HG02852 (cell line): ENCODE measurements around the gene KLHDC7B.

Experiments
- ATAC-seq: cut with Tn5 transposase; IDR thresholded peaks from one replicate; pipeline ENCODE4 v1.9.1; 2021; ENCODE audit warnings: mild to moderate bottlenecking, moderate library complexity; ENCODE audit not compliant: unreplicated experiment

Gene KLHDC7B

DNA sequence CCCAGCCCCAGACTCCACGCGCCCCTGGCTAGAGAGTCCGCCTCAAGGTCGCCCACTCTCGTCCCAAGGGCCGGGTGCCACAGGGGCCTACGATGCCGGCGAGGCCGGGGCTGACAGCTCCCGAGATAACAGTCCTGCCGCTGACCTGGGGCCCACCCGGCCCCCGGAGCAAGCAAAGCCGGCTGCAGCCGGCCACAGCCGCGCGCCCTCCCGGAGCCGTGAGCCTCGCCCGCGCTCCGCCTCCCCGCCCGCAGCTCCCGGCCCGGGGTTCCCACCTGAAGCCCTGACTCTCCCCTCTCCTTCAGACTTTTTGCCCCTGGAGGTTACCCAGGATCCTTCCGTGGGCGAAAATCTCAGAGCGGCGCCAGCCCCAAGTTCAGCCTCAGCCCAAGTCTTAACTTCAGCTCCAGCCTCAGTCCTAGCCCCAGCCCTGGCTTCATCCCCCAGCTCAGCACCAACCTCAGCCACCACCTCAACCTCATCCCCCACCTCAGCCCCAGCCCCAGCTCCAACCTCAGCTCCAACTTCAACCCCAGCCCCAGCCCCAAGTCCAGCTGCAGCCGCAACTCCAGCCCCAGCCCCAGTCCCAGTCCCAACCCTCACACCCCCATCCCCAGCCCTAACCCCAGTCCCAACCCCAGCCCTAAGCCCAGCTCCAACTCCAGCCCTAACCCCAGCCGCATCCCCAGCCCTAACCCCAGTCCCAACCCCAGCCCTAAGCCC is 1.7 kb downstream of the KLHDC7B start:
- no peak for ATAC-seq

DNA sequence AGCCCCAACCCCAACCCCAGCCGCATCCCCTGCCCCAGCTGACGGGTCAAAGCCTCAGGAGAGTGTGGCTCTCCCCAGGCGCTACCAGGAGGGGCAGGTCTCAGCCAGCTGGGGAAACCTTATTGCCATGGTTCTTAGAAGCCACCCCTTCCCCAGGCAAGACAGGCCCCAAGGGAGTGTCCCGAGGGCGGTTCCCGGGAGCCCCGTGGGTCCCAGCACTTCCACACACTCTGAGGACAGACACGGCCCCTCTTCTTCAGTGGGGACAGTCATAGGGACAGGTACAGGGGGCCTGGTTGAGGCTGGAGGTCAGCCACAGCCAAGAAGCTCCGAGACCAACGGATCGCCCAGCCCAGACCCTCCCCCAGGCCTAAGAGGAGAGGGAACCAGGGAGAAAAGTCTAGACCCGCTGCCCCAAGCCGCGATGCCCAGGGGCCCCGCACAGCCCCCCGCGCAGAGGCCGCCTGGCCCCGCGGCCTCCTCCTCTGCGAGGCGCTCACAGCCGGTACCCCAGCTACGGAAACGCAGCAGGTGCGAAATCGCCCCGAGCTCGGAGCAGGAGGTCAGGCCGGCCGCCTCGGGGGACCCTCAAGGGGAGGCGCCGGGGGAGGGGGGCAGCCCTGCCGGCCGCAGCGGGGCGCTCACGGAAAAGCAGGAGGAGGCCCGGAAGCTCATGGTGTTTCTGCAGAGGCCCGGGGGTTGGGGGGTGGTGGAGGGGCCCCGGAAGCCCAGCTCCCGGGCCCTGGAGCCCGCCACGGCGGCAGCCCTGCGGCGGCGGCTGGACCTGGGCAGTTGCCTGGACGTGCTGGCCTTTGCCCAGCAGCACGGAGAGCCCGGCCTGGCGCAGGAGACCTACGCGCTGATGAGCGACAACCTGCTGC is 2.6 kb downstream of the KLHDC7B start:
- no peak for ATAC-seq

DNA sequence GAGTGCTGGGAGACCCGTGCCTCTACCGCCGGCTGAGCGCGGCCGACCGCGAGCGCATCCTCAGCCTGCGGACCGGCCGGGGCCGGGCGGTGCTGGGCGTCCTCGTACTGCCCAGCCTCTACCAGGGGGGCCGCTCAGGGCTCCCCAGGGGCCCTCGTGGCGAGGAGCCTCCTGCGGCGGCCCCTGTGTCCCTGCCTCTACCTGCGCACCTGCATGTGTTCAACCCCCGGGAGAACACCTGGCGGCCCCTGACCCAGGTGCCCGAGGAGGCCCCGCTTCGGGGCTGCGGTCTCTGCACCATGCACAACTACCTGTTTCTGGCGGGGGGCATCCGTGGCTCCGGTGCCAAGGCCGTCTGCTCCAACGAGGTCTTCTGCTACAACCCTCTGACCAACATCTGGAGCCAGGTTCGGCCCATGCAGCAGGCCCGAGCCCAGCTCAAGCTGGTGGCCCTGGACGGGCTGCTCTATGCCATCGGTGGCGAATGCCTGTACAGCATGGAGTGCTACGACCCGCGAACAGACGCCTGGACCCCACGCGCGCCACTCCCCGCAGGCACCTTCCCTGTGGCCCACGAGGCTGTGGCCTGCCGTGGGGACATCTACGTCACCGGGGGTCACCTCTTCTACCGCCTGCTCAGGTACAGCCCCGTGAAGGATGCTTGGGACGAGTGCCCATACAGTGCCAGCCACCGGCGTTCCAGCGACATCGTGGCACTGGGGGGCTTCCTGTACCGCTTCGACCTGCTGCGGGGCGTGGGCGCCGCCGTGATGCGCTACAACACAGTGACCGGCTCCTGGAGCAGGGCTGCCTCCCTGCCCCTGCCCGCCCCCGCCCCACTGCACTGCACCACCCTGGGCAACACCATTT is 3.5 kb downstream of the KLHDC7B start:
- no peak for ATAC-seq

DNA sequence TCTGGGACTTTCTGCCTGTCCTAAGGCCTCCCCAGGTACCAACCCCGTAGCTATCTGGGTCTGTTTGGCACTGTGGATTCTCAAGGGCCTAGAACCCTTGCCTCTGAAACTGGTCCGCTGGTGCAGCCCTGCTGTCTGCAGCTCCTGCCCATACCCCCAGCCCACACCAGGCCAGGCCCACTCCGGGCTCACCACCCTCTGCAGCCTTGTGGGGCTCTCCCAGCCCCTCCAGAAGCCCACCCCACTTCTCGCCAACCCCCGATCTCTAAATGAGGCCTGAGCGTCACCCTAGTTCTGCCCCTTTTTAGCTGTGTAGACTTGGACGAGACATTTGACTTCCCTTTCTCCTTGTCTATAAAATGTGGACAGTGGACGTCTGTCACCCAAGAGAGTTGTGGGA is 4.7 kb downstream of the KLHDC7B start:
- ATAC-seq = no peak

DNA sequence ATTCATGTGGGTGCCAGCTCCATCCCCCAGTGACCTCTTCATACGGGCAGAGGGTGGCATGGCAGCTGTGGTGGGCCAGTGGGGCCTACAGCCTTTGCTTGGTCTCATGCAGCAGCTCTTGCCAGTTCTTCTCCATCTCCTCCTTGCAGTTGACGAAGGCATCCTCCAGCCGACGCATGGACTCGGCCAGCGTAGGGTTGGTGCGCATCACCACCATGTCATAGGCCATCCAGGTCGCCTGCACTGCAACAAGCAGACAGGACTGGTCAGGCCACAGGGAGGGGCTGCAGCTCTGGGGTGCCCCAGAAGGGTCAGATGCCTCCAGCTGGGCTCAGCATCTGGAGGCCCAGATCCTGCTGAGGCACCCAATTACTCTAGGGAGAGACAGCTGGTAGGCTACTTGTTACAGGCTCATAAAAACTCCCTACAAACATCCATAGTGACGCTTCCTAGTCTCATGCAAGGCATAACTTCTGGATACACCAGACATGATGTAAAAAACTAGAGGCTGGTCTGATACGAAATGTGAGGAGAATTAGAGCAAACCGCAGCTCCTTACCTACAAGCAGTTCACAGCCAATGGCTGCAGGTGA is 5.6 kb downstream of the KLHDC7B start:
- no peak for ATAC-seq

DNA sequence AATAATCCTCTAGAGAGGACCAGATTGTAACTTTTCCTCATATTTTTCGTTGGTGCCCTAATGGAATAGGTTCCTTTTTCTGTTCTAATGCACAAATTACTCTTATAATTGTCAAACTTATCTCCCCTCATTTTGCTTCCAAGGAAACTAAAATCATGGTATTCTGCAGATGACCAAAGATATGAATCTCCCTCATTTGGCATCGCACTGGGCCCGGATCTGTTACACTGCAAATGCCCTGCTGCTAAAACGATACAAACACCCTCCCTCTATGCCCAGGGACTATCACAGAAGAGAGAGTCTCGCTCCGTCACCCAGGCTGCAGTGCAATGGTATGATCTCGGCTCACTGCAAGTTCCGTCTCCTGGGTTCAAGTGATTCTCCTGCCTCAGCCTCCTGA is 7.6 kb downstream of the KLHDC7B start:
- ATAC-seq = no peak

DNA sequence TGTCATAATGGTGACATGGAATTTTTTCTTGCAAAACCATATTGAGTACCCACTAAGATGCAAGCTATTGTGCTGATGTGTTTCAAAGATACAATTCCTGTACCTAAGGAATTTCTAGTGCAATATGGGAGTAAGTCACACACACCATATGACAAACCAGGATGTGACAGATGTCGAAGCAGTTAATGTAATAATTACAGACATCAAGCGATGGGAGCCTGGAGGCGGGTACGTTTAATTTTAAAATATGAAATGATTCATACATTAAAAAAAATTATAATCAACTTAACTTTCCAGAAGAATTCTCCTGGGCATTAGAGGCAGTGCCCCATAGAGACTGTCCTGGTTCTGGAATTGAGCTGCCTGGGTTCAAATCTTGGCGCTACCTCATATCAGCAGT is 11.0 kb downstream of the KLHDC7B start:
- ATAC-seq = no peak

DNA sequence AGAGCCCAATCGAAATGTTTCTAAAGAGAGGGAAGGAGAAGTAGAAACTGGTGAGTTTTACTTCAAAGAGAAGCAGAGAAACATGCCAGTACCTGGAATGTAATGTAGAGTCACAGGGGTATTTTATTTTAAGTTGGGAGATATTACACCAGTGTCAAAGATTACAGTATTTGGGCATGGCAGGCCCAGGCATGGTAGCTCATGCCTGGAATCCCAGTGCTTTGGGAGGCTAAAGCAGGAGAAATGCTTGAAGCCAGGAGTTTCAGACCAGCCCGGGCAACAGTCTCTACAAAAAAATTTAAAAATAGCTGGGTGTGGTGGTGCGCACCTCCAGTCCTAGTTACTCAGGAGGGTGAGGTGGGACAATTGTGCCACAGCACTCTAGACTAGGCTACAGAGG is 14.3 kb downstream of the KLHDC7B start:
- ATAC-seq = no peak

DNA sequence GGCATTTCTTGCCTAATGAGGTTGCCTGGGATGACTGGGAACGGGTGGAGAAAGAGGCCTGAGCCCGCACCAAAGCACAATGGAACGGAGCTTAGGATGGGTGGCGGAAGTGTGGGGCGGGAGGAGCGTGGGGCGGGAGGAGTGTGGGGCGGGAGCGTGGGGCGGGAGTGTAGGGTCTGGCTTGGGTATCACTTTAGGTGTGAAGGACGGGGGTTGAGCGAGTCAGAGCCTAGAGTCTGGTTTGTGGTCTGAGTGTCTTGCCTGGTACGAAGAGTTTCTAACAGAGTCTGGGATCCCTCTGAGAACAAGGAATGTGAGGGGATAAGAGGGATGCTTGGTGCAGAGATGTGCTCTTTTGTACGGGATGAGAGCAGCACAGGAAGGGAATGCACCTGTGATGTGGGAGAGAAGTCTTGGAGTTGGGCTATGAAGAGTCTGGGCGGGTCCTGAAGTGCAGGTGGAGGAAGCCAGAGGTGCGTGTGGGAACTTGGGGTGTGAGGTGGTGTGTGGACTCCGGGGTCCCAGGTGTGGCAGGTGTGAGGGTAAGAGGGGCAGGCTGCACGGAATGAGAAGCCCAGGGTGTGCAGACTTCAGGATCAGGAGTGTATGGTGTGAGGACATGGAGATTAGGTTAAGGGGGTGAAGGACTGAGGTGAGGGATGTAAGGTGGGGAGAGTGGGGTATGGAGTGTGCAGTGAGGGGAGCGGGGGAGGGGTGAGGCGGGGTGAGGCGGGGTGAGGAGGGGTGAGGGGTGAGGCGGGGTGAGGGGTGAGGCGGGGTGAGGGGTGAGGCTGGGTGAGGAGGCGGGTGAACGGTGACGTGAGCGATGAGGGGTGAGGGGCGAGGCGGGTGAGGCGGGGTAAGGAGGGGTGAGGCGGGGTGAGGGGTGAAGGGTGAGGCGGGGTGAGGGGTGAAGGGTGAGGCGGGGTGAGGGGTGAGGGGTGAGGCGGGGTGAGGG is 16.0 kb downstream of the KLHDC7B start:
- no peak for ATAC-seq

DNA sequence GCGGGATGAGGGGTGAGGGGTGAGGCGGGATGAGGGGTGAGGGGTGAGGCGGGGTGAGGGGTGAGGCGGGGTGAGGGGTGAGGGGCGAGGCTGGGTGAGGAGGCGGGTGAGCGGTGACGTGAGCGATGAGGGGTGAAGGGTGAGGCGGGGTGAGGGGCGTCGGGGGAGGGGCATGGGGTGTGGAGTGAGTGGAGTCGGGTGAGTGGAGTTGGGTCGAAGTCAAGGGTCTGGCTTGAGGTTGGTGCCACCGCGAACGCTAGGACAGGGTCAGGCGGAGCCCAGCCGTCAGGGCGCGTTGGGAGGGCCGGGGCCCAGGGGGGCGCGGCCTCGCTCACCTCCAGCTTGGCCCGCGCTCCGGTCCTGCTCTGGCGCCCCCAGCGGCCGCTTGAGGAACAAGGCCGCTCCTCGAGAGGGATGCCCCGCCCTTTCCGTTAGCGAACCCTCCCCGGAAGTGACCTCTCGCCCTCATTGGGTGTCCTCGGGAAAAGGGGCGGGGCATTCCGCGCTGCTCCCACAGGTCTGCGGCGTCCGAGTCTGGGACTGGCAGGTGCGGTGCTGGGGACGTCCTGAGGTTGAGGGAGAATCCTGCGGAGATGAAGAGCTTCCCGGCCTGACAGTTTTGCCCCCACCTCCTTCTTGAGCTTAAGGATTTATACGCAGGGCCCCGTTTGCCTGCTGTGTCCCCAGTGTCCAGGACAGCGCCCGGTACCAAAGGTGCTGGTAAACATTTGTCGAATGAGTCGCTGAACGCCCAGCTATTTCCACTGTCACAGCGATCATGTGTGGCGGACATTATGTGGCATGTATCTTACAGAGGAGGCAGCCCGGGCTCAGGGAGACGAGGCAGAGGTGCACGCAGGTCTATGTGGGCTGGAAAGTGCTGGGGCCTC is 17.1 kb downstream of the KLHDC7B start, which contains the start of gene SYCE3:
TSS of gene SYCE3 (minus strand) at position 397 of the 890 bp plus-strand sequence. CDS start 6,514 bp downstream, outside the sequence.
- ATAC-seq = peak; percentile 91

DNA sequence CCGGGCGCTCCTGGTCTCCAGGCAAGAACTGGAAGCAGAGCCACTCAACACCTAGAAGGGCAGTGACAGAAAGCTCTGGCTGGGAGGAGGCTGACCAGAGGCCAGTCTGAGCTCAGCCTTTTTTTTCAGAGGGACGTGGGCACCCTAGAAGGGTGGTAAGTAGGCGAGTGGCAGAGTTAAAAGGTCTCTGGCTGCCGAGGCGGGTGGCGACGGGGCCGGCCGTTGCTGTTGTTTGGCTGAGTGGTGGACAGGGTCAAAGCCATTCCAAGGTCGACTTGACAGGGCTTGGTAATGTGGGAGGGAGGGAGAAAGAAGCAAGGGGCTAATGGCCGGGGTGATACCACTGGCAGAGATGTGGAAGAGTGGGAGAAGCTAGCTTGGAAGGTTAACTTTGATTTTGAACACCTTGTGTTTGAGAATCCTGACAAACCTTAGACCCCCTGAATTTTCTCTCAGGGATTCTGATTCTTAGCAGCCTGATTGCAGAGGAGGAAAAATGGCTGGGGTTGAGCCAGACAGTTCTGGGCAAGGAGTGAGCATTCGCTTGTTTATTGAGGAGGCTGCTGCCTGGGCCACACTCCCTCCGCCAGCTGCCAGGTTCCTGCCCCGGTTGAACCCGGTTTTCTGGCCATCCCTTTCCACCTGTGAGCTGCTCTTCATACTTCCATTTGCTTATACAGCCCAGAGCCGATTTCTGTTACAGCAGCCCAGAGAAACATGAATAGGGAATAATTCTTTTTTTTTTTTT is 17.9 kb downstream of the KLHDC7B start:
- ATAC-seq = no peak

DNA sequence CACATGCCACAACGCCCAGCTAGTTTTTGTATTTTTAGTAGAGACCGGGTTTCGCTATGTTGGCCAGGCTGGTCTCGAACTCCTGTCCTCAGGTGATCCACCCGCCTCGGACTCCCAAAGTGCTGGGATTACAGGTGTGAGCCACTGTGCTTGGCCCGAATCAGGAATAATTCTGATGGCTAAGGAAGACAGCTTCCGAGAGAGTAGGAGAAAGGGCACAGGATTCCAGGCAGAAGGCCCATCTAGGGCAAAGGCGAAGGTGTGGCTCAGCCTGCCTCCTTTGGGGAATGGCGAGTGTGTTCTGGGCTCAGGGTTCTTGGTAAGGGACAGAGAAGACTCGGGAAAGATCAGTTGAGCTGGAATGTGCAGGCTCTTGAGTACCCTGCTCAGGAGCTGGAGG is 18.6 kb downstream of the KLHDC7B start:
- no peak for ATAC-seq

DNA sequence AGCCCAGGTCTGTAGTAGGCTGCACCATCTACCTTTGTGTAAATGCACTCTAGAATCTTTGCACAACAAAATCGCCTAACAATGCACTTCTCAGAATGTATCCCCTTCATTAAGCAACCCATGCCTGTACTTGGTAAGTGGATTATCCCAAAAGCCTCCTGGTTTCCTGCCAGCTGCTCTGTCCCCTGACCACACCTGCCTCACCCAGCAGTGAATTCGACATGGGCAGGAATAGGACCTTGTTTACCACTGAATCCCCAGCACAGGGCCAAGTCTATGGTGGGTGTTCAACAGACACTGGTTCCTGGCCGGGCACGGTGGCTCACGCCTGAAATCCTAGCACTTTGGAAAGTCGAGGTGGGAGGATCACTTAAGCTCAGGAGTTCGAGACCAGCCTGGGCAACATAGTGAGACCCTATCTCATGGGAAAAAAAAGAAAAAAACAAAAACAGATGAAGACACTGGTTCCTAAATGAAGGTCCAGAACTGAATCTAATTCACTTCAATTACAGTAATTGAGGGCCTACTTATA is 22.1 kb downstream of the KLHDC7B start:
- no peak for ATAC-seq

DNA sequence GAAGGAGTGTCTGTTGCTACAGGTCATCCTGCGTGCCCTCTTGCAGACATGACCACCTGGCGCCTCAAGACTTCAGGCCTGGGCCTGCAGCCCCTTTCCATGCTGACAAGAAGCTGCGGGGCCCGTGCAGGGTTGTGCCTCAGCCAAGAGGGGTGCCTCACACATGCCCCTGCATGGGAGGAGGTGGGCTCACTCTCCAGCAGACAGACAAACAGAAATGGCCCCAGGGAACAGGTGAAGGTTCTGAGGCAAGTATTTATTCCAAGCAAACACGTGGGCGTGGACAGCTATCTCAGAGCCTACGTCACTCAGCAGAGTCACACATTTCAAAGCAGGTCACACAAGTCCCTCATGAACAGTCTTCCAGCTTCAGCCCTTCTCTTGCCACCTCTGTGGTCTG is 22.9 kb downstream of the KLHDC7B start:
- no peak for ATAC-seq

DNA sequence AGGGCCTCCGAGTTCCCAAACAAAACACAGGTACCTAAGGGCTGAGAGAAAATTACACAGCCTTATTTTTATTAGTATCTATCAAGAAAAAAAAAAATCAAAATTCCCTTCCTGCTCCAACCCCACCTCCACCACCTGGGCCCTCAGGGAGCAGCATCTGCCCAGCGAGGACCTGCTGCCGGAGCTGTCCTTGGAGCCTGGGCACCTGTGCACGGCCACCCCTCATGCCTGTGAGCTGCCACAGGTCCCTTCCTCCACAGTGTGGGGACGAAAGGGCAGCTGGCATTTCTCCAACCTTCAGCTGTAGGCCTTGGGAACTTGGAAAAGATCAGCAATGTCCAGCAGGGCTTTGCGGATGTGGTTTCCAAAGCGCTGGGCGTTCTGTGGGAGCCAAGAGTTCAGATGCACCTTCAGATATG is 23.4 kb downstream of the KLHDC7B start:
- ATAC-seq = no peak

DNA sequence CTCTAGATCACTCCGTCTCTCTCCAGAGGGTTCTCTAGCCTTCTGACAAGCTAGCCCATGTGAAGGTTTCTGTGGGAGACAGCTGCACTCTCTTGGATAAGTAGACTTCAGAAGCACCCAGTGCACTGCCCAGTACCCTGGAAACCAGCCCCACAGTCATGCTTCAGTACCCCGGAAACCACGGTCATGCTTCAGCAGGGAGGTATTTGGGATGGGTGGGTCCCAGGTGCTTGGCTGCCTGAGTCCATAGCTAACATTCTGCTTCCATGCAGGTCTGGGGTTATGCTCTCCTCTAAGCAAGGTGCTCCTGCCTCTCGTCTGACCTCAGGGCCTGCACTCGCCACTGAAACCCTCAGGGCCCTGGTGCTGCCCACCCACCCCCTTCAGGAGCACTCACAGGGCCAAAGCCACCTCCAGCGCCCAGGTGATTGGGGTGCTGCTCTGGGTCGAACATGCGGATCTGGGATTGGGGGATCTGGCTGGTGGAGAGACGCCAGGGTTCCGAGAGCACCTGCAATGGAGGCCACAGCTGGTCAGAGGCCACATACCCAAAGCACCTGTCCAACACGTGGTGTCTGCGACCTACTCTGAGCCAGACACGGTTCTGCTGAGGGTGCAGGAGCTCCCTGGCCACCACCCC is 24.3 kb downstream of the KLHDC7B start:
- no peak for ATAC-seq

DNA sequence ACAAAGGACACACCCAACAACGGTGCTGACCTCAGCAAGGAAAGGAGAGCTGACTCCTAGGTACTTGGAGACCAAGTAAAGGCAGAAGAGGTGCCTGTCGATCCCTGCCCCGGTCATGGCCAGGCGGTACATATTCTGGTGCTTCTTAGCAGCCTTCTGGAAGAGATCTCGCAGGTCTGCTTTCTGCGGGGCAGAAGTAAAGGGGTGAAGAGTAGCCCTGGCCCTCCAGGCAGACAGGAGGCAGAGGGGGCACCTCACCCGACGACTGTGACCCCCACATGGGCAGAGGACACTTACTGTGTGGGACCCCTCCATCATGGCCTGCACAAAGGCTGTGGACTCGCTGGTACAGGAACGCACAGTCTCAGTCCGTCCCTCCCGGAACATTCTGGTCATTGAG is 25.2 kb downstream of the KLHDC7B start:
- ATAC-seq = no peak
